ENCODE data around the gene JCAD. TPM values are rescaled to one million over a fixed set of nuclear protein-coding genes. Genes with fewer than 3 reads are reported as not detected.

Gene JCAD
- total and polyA plus RNA-seq, 9 of the 15 experiments (the other 6 are each of a cell fraction or from before 2014, with no cell fraction given) = not detected

DNA sequence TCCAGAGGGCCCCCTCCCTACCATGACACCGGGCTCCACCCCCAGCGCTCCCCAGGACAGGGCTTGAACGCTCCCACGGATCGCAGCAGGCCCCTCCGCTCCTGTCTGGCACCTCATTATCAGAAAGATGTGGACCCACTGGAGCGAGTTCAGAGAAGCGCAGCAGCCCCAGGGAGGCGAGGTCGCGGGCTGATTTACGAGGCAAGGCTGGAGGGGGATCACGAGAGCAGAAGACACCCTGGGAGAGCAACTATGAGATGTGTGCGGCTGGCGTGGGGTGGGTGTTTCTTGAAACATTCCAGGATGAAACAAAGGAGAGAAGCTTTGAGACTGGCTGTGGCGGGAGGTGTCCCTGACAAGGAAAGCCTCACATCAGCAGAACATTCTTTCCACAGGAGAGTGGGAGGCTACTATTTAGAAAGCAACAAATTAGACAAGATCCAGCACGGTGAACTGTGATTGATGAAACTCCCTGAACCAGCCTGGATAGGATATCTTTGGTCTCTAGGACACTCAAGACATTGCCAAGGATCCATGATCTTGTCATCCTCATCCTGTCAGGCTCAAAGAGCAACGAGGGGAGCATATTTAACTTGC is 66.0 kb downstream of the JCAD start:
- CTCF ChIA-PET (ENCODE audit: low intra/inter-chr PET ratio) = no interaction called here
- BruUV-seq (replicated peaks) = no TSS peak
- ATAC-seq (no peak), FAIRE-seq (no peak), DNase-seq (ENCODE audit: extremely low read depth in 1 of 4, low spot score in 3 of 4) (no peak)
- H2AFZ ChIP-seq (ENCODE audit: low read depth, low read length) = no peak overlapping the region
- no peak overlapping the region for H3K4me3 ChIP-seq
- H3K27me3 ChIP-seq (ENCODE audit: control insufficient read depth in 2 of 2, insufficient read depth in 2 of 2, low read length in 2 of 2) = peaks cover 0 to 14% of the 10 kb centered on the region in 2 experiments; a peak in 2 of 5 replicates
- no peaks in the 10 kb centered on the region for H3K9me1 ChIP-seq (ENCODE audit: control insufficient read depth, insufficient read depth, low read length)
- POLR2A ChIA-PET = interaction anchor here (0.7 kb wide), 1 partner anchor 297 kb away, joined by 3 read pairs; no protein-coding TSS in a partner anchor
- WGBS (ENCODE audit: insufficient coverage, low coverage, missing lambda C conversion rate) = 2% methylated on average over 18 of the region's 18 CpGs
- intact Hi-C loops (cut with micrococcal nuclease) = no loop called here
- no peaks in the 10 kb centered on the region for H3K36me3 ChIP-seq (ENCODE audit: control insufficient read depth, insufficient read depth, low read length)
- H3K9me3 ChIP-seq (replicated peaks; ENCODE audit: control insufficient read depth, insufficient read depth, low read depth, low read length) = no peaks in the 10 kb centered on the region
- H3K79me2 ChIP-seq (ENCODE audit: control insufficient read depth, insufficient read depth, low read length) = no peaks in the 10 kb centered on the region
- in situ Hi-C loops (cut with MboI) = loop anchor here (10.0 kb wide), 1 partner anchor 391 kb away; no protein-coding TSS in a partner anchor
- H4K20me1 ChIP-seq (replicated peaks; ENCODE audit: control insufficient read depth, insufficient read depth, low read length) = peaks cover 7% of the 10 kb centered on the region; the same call in 1 of the 2 replicates
- no peak overlapping the region for H3K9ac ChIP-seq (ENCODE audit: insufficient read depth in 1 of 2, low read depth in 2 of 2, low read length in 2 of 2)
- no peak overlapping the region for H3K27ac ChIP-seq (ENCODE audit: extremely low read depth, low read depth, low read length)
- H3K4me1 ChIP-seq (replicated peaks in 1 of 2; ENCODE audit: control insufficient read depth in 2 of 2, insufficient read depth in 2 of 2, low read length in 2 of 2) = no peaks in the 10 kb centered on the region
- H3K4me2 ChIP-seq (ENCODE audit: insufficient read depth, low read length) = no peak overlapping the region
- TF ChIP-seq, protein P1, sequence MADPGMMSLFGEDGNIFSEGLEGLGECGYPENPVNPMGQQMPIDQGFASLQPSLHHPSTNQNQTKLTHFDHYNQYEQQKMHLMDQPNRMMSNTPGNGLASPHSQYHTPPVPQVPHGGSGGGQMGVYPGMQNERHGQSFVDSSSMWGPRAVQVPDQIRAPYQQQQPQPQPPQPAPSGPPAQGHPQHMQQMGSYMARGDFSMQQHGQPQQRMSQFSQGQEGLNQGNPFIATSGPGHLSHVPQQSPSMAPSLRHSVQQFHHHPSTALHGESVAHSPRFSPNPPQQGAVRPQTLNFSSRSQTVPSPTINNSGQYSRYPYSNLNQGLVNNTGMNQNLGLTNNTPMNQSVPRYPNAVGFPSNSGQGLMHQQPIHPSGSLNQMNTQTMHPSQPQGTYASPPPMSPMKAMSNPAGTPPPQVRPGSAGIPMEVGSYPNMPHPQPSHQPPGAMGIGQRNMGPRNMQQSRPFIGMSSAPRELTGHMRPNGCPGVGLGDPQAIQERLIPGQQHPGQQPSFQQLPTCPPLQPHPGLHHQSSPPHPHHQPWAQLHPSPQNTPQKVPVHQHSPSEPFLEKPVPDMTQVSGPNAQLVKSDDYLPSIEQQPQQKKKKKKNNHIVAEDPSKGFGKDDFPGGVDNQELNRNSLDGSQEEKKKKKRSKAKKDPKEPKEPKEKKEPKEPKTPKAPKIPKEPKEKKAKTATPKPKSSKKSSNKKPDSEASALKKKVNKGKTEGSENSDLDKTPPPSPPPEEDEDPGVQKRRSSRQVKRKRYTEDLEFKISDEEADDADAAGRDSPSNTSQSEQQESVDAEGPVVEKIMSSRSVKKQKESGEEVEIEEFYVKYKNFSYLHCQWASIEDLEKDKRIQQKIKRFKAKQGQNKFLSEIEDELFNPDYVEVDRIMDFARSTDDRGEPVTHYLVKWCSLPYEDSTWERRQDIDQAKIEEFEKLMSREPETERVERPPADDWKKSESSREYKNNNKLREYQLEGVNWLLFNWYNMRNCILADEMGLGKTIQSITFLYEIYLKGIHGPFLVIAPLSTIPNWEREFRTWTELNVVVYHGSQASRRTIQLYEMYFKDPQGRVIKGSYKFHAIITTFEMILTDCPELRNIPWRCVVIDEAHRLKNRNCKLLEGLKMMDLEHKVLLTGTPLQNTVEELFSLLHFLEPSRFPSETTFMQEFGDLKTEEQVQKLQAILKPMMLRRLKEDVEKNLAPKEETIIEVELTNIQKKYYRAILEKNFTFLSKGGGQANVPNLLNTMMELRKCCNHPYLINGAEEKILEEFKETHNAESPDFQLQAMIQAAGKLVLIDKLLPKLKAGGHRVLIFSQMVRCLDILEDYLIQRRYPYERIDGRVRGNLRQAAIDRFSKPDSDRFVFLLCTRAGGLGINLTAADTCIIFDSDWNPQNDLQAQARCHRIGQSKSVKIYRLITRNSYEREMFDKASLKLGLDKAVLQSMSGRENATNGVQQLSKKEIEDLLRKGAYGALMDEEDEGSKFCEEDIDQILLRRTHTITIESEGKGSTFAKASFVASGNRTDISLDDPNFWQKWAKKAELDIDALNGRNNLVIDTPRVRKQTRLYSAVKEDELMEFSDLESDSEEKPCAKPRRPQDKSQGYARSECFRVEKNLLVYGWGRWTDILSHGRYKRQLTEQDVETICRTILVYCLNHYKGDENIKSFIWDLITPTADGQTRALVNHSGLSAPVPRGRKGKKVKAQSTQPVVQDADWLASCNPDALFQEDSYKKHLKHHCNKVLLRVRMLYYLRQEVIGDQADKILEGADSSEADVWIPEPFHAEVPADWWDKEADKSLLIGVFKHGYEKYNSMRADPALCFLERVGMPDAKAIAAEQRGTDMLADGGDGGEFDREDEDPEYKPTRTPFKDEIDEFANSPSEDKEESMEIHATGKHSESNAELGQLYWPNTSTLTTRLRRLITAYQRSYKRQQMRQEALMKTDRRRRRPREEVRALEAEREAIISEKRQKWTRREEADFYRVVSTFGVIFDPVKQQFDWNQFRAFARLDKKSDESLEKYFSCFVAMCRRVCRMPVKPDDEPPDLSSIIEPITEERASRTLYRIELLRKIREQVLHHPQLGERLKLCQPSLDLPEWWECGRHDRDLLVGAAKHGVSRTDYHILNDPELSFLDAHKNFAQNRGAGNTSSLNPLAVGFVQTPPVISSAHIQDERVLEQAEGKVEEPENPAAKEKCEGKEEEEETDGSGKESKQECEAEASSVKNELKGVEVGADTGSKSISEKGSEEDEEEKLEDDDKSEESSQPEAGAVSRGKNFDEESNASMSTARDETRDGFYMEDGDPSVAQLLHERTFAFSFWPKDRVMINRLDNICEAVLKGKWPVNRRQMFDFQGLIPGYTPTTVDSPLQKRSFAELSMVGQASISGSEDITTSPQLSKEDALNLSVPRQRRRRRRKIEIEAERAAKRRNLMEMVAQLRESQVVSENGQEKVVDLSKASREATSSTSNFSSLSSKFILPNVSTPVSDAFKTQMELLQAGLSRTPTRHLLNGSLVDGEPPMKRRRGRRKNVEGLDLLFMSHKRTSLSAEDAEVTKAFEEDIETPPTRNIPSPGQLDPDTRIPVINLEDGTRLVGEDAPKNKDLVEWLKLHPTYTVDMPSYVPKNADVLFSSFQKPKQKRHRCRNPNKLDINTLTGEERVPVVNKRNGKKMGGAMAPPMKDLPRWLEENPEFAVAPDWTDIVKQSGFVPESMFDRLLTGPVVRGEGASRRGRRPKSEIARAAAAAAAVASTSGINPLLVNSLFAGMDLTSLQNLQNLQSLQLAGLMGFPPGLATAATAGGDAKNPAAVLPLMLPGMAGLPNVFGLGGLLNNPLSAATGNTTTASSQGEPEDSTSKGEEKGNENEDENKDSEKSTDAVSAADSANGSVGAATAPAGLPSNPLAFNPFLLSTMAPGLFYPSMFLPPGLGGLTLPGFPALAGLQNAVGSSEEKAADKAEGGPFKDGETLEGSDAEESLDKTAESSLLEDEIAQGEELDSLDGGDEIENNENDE (IDR thresholded peaks at IDR 0.05; ENCODE audit: low read depth, low read length) = no peak
- no peak for TF ChIP-seq CBX8 (IDR thresholded peaks at IDR 0.05; ENCODE audit: borderline replicate concordance, extremely low read depth, low read depth, low read length, poor library complexity, severe bottlenecking)
- no peak for TF ChIP-seq E2F3 (CRISPR knock-in tag; IDR thresholded peaks at IDR 0.05)
- TF ChIP-seq, protein P2, sequence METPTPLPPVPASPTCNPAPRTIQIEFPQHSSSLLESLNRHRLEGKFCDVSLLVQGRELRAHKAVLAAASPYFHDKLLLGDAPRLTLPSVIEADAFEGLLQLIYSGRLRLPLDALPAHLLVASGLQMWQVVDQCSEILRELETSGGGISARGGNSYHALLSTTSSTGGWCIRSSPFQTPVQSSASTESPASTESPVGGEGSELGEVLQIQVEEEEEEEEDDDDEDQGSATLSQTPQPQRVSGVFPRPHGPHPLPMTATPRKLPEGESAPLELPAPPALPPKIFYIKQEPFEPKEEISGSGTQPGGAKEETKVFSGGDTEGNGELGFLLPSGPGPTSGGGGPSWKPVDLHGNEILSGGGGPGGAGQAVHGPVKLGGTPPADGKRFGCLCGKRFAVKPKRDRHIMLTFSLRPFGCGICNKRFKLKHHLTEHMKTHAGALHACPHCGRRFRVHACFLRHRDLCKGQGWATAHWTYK (CRISPR knock-in tag; IDR thresholded peaks at IDR 0.05) = no peak
- no peak for TF ChIP-seq SMARCA4 (IDR thresholded peaks at IDR 0.05)
- TF ChIP-seq ILF3 (IDR thresholded peaks at IDR 0.05; ENCODE audit: borderline replicate concordance) = no peak
- TF ChIP-seq, protein P3, sequence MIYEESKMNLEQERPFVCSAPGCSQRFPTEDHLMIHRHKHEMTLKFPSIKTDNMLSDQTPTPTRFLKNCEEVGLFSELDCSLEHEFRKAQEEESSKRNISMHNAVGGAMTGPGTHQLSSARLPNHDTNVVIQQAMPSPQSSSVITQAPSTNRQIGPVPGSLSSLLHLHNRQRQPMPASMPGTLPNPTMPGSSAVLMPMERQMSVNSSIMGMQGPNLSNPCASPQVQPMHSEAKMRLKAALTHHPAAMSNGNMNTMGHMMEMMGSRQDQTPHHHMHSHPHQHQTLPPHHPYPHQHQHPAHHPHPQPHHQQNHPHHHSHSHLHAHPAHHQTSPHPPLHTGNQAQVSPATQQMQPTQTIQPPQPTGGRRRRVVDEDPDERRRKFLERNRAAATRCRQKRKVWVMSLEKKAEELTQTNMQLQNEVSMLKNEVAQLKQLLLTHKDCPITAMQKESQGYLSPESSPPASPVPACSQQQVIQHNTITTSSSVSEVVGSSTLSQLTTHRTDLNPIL (CRISPR knock-in tag; IDR thresholded peaks at IDR 0.05) = no peak

All from K562 (cell line).